HEK293T (cell line): ENCODE results near the gene LRRC8E.

ENCODE experiments used
- ELF4 ChIP-seq: fragments of 450-650 bp; IDR thresholded peaks from 2 replicates; pipeline ENCODE4 v1.6.1; 2017; ENCODE audit warnings: antibody characterized with exemption
- FOXK2 ChIP-seq: fragments of 450-650 bp; IDR thresholded peaks from 2 replicates; pipeline ENCODE4 v1.6.1; 2016; ENCODE audit warnings: mild to moderate bottlenecking
- FOXM1 ChIP-seq: fragments of 450-650 bp; IDR thresholded peaks from 2 replicates; pipeline ENCODE4 v1.6.1; 2017; ENCODE audit warnings: mild to moderate bottlenecking, borderline replicate concordance
- LEF1 ChIP-seq: fragments of 450-650 bp; IDR thresholded peaks from 2 replicates; pipeline ENCODE4 v1.6.1; 2017; ENCODE audit warnings: mild to moderate bottlenecking, borderline replicate concordance
- NFRKB ChIP-seq: fragments of 450-650 bp; IDR thresholded peaks from 2 replicates; pipeline ENCODE4 v1.6.1; 2016; ENCODE audit warnings: mild to moderate bottlenecking, moderate library complexity

GRCh38 chr19:7931221-7932061 is 43.1 kb downstream of the LRRC8E start:
- no peak for TF ChIP-seq NFRKB
- no peak for TF ChIP-seq FOXM1
- no peak for TF ChIP-seq ELF4
- no peak for TF ChIP-seq FOXK2
- TF ChIP-seq LEF1, result no peak
